DOHH2 (cell line): ENCODE results near the gene FLII.

Source experiments
- EZH2phosphoT487 ChIP-seq: fragments of 200-600 bp; sonication (generic); IDR thresholded peaks from 2 replicates; pipeline ENCODE4 v1.6.1; 2017; ENCODE audit warnings: borderline replicate concordance, mild to moderate bottlenecking, antibody characterized with exemption, low read length, moderate library complexity, mixed read lengths
- TF ChIP-seq, protein P1 (sequence below): fragments of 200-600 bp; sonication (generic); IDR thresholded peaks from one replicate; pipeline ENCODE4 v1.5.1; 2014; ENCODE audit warnings: antibody characterized with exemption, mild to moderate bottlenecking, low read depth, low read length; ENCODE audit not compliant: poor library complexity, severe bottlenecking

- TF ChIP-seq, protein P1, sequence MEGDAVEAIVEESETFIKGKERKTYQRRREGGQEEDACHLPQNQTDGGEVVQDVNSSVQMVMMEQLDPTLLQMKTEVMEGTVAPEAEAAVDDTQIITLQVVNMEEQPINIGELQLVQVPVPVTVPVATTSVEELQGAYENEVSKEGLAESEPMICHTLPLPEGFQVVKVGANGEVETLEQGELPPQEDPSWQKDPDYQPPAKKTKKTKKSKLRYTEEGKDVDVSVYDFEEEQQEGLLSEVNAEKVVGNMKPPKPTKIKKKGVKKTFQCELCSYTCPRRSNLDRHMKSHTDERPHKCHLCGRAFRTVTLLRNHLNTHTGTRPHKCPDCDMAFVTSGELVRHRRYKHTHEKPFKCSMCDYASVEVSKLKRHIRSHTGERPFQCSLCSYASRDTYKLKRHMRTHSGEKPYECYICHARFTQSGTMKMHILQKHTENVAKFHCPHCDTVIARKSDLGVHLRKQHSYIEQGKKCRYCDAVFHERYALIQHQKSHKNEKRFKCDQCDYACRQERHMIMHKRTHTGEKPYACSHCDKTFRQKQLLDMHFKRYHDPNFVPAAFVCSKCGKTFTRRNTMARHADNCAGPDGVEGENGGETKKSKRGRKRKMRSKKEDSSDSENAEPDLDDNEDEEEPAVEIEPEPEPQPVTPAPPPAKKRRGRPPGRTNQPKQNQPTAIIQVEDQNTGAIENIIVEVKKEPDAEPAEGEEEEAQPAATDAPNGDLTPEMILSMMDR: no peak
- no peak for TF ChIP-seq EZH2phosphoT487
These were observed 23.6 kb downstream of the FLII start for GRCh38 chr17:18234853-18235380.
